Ishikawa (cell line): Measurements from ENCODE around the gene SLC25A38.

ENCODE experiments used
- CREB1 ChIP-seq: IDR thresholded peaks from 2 replicates; pipeline ENCODE4 v1.6.1; 2012; ENCODE audit warnings: low read depth
- EP300 ChIP-seq: IDR thresholded peaks from 2 replicates; pipeline ENCODE4 v1.6.1; 2012; ENCODE audit warnings: borderline replicate concordance
- FOXM1 ChIP-seq: IDR thresholded peaks from 2 replicates; pipeline ENCODE4 v1.6.1; 2012; ENCODE audit warnings: low read depth, borderline replicate concordance
- NFIC ChIP-seq: IDR thresholded peaks from 2 replicates; pipeline ENCODE4 v1.6.1; 2012
- RAD21 ChIP-seq: IDR thresholded peaks from 2 replicates; pipeline ENCODE4 v1.6.1; 2012; ENCODE audit warnings: low read depth
- TAF1 ChIP-seq: IDR thresholded peaks from 2 replicates; pipeline ENCODE4 v1.6.1; 2012; ENCODE audit warnings: low read depth, mild to moderate bottlenecking
- USF1 ChIP-seq: IDR thresholded peaks from 2 replicates; pipeline ENCODE4 v1.6.1; 2012
- ZBTB7A ChIP-seq: IDR thresholded peaks from 2 replicates; pipeline ENCODE4 v1.6.1; 2012; ENCODE audit warnings: low read depth
- TF ChIP-seq, protein P1 (sequence below): IDR thresholded peaks from 2 replicates; pipeline ENCODE4 v1.6.1; 2012; ENCODE audit warnings: low read depth, mild to moderate bottlenecking

- no peak for TF ChIP-seq FOXM1
- TF ChIP-seq, protein P1, sequence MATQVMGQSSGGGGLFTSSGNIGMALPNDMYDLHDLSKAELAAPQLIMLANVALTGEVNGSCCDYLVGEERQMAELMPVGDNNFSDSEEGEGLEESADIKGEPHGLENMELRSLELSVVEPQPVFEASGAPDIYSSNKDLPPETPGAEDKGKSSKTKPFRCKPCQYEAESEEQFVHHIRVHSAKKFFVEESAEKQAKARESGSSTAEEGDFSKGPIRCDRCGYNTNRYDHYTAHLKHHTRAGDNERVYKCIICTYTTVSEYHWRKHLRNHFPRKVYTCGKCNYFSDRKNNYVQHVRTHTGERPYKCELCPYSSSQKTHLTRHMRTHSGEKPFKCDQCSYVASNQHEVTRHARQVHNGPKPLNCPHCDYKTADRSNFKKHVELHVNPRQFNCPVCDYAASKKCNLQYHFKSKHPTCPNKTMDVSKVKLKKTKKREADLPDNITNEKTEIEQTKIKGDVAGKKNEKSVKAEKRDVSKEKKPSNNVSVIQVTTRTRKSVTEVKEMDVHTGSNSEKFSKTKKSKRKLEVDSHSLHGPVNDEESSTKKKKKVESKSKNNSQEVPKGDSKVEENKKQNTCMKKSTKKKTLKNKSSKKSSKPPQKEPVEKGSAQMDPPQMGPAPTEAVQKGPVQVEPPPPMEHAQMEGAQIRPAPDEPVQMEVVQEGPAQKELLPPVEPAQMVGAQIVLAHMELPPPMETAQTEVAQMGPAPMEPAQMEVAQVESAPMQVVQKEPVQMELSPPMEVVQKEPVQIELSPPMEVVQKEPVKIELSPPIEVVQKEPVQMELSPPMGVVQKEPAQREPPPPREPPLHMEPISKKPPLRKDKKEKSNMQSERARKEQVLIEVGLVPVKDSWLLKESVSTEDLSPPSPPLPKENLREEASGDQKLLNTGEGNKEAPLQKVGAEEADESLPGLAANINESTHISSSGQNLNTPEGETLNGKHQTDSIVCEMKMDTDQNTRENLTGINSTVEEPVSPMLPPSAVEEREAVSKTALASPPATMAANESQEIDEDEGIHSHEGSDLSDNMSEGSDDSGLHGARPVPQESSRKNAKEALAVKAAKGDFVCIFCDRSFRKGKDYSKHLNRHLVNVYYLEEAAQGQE: no peak
- no peak for TF ChIP-seq RAD21
- no peak for TF ChIP-seq TAF1
- TF ChIP-seq EP300: no peak
- no peak for TF ChIP-seq ZBTB7A
- no peak for TF ChIP-seq CREB1
- no peak for TF ChIP-seq USF1
- TF ChIP-seq NFIC: no peak
Observed at GRCh38 chr3:39408493-39409372, 25.6 kb downstream of the SLC25A38 start.
